Peyer's patch (tissue), 4 donors: Measurements from ENCODE around the gene ADAT3. TPM values are rescaled to one million over a fixed set of nuclear protein-coding genes. Genes with fewer than 3 reads are reported as not detected.

Source experiments
- DNase-seq, 3 donors: peaks; one replicate each; pipeline ENCODE4 v3.0.0-alpha.2; 2017 to 2019
- H3K27ac ChIP-seq, 4 donors: fragments of 200-600 bp; sonication (generic); one replicate each; pipeline ENCODE4 v1.5.1; 2016 to 2019
- H3K27me3 ChIP-seq, 2 donors: fragments of 200-600 bp; sonication (generic); one replicate each; pipeline ENCODE4 v1.5.1; 2019
- H3K36me3 ChIP-seq, 3 donors: fragments of 200-600 bp; sonication (generic); one replicate each; pipeline ENCODE4 v1.5.1; 2016 to 2019
- H3K4me1 ChIP-seq, 4 donors: fragments of 200-600 bp; sonication (generic); one replicate each; pipeline ENCODE4 v1.5.1; 2016 to 2019
- H3K4me3 ChIP-seq, 4 donors: fragments of 200-600 bp; sonication (generic); 1 replicate in 3 of 4; 2 replicates in 1 of 4; pipeline ENCODE4 v1.5.1; 2016 to 2019; ENCODE audit warnings: mild to moderate bottlenecking in 1 of 4
- H3K9me3 ChIP-seq, 4 donors: fragments of 200-600 bp; sonication (generic); one replicate each; pipeline ENCODE4 v1.5.1; 2016 to 2019; ENCODE audit warnings: mild to moderate bottlenecking in 1 of 4
- CTCF ChIP-seq, 6 experiments: fragments of 450-650 bp in 4 of 6; fragments of 200-600 bp in 2 of 6; sonication (generic) in 1 of 6; IDR thresholded peaks; one replicate each; pipeline ENCODE4 v1.5.1; 2017 to 2019; ENCODE audit warnings: antibody characterized with exemption in 6 of 6, mild to moderate bottlenecking in 3 of 6, moderate library complexity in 1 of 6
- POLR2A ChIP-seq, 2 donors: fragments of 450-650 bp; IDR thresholded peaks; one replicate each; pipeline ENCODE4 v1.5.1; 2017; ENCODE audit warnings: antibody characterized with exemption in 2 of 2, mild to moderate bottlenecking in 2 of 2, moderate library complexity in 2 of 2
- total RNA-seq, 4 donors: library from RNA; depleted of rRNA; stranded (reverse); fragments of >200 nt; gene quantifications; one replicate each; pipeline ENCODE4 v1.1.0, GENCODE V29; 2016

ADAT3 gene
- total RNA-seq, 4 donors from 2014 or later = 18.2 to 33.3 (median 23.8) TPM

GRCh38 chr19:1882089-1882785, 23.0 kb upstream of the ADAT3 start:
- TF ChIP-seq POLR2A (IDR thresholded peaks at IDR 0.05) (peak in 1 of 2 donors; percentile 10), CTCF (IDR thresholded peaks at IDR 0.05) (no peak)
- peaks cover 0 to 49% (median 23%) of the 10 kb centered on the region in 4 donors for H3K4me1 ChIP-seq
- peak overlapping the region; percentile 79 to 95 (median 89) for H3K27ac ChIP-seq
- no peaks in the 10 kb centered on the region for H3K27me3 ChIP-seq
- peaks cover 0 to 8% (median 0%) of the 10 kb centered on the region in 3 donors for H3K36me3 ChIP-seq
- peak in 2 of 3 donors; percentile 82 to 88 for DNase-seq
- H3K4me3 ChIP-seq = peak overlapping the region; percentile 12 to 34 (median 30)
- H3K9me3 ChIP-seq = no peaks in the 10 kb centered on the region

GRCh38 chr19:1882786-1883692, 22.2 kb upstream of the ADAT3 start:
- H3K36me3 ChIP-seq = peaks cover 0 to 8% (median 0%) of the 10 kb centered on the region in 3 donors
- TF ChIP-seq POLR2A (IDR thresholded peaks at IDR 0.05) = no peak
- TF ChIP-seq CTCF (IDR thresholded peaks at IDR 0.05) = no peak
- peak overlapping the region; percentile 79 to 95 (median 89) for H3K27ac ChIP-seq

GRCh38 chr19:1883784-1884183, 21.4 kb upstream of the ADAT3 start:
- Histone ChIP-seq H3K4me3 (peak overlapping the region; percentile 80 to 99 (median 89)), H3K36me3 (peaks cover 0 to 8% (median 0%) of the 10 kb centered on the region in 3 donors), H3K27me3 (no peaks in the 10 kb centered on the region), H3K27ac (peak overlapping the region; percentile 79 to 95 (median 89)), H3K4me1 (peaks cover 0 to 49% (median 23%) of the 10 kb centered on the region in 4 donors), H3K9me3 (no peaks in the 10 kb centered on the region)
- no peak for DNase-seq
- TF ChIP-seq CTCF (IDR thresholded peaks at IDR 0.05) (no peak), POLR2A (IDR thresholded peaks at IDR 0.05) (no peak)

More at GRCh38 chr19:1882786-1883692, 22.2 kb upstream of the ADAT3 start:
- DNase-seq = no peak
- no peaks in the 10 kb centered on the region for H3K27me3 ChIP-seq
- peaks cover 0 to 49% (median 23%) of the 10 kb centered on the region in 4 donors for H3K4me1 ChIP-seq
- peak overlapping the region; percentile 80 to 99 (median 89) for H3K4me3 ChIP-seq
- H3K9me3 ChIP-seq = no peaks in the 10 kb centered on the region

GRCh38 chr19:1884291-1884718, 20.9 kb upstream of the ADAT3 start:
- H3K4me1 ChIP-seq = peaks cover 0 to 49% (median 23%) of the 10 kb centered on the region in 4 donors
- TF ChIP-seq POLR2A (IDR thresholded peaks at IDR 0.05) (no peak), CTCF (IDR thresholded peaks at IDR 0.05) (no peak)
- no peak for DNase-seq

GRCh38 chr19:1884719-1885334, 20.4 kb upstream of the ADAT3 start:
- H3K27ac ChIP-seq = peak overlapping the region; percentile 79 to 95 (median 89)
- H3K27me3 ChIP-seq = no peaks in the 10 kb centered on the region
- DNase-seq = peak in 1 of 3 donors; percentile 65
- H3K4me1 ChIP-seq = peaks cover 0 to 49% (median 23%) of the 10 kb centered on the region in 4 donors
- H3K9me3 ChIP-seq = no peaks in the 10 kb centered on the region
- H3K36me3 ChIP-seq = peaks cover 0 to 8% (median 0%) of the 10 kb centered on the region in 3 donors
- H3K4me3 ChIP-seq = peak overlapping the region; percentile 80 to 99 (median 89)
- TF ChIP-seq POLR2A (IDR thresholded peaks at IDR 0.05) = no peak
- TF ChIP-seq CTCF (IDR thresholded peaks at IDR 0.05) = no peak

More at GRCh38 chr19:1884291-1884718, 20.9 kb upstream of the ADAT3 start:
- Histone ChIP-seq H3K9me3 (no peaks in the 10 kb centered on the region), H3K4me3 (peak overlapping the region; percentile 80 to 99 (median 89)), H3K27me3 (no peaks in the 10 kb centered on the region), H3K36me3 (peaks cover 0 to 8% (median 0%) of the 10 kb centered on the region in 3 donors), H3K27ac (peak overlapping the region; percentile 79 to 95 (median 89))
